Caco-2 (cell line): ENCODE data around the gene ADARB2. TPM values are rescaled to one million over a fixed set of nuclear protein-coding genes. Genes with fewer than 3 reads are reported as not detected.
"Not testable (repeated sequence)": the region's sequence is repeated elsewhere in the genome, so short reads cannot be mapped to it uniquely, and the experiment has no call there.

Source experiments
- BruUV-seq: library from RNA; stranded (reverse); fragments of 400-500 nt; replicated peaks from 2 replicates; lab custom pipeline; 2021; lab: Mats Ljungman, UMichigan
- CTCF ChIA-PET: fragments of 300-600 bp; sonication (Branson Sonifier 250); formaldehyde crosslinking; loops from one replicate; lab custom pipeline; 2022; ENCODE audit warnings: antibody characterized with exemption; lab: Charles Lee
- POLR2A ChIA-PET: fragments of 300-600 bp; sonication (Branson Sonifier 250); formaldehyde crosslinking; loops from one replicate; lab custom pipeline; 2022; ENCODE audit warnings: antibody characterized with exemption; lab: Charles Lee
- DNase-seq, 2 experiments: peaks; one replicate each; pipeline versions ENCODE4 v3.0.0 to v3.0.0-alpha.2; 2020 to 2022
- H3K27me3 ChIP-seq: replicated peaks from 2 replicates; pipeline ENCODE4 v1.6.0; 2011; ENCODE audit warnings: low read length; ENCODE audit not compliant: control insufficient read depth, insufficient read depth
- H3K36me3 ChIP-seq: 2 replicates; pipeline ENCODE4 v1.5.1; 2011; ENCODE audit warnings: low read length; ENCODE audit not compliant: control insufficient read depth, insufficient read depth
- H3K4me1 ChIP-seq: fragments of 250-450 bp; sonication (Bioruptor Pico); 2 replicates; pipeline ENCODE4 v1.5.1; 2020; ENCODE audit warnings: mild to moderate bottlenecking
- H3K4me3 ChIP-seq: 2 replicates; pipeline ENCODE4 v1.5.1; 2011; ENCODE audit warnings: low read depth, mild to moderate bottlenecking, control low read depth, low read length
- H3K9me3 ChIP-seq: fragments of 250-450 bp; sonication (Bioruptor Pico); 2 replicates; pipeline ENCODE4 v1.5.1; 2020; ENCODE audit warnings: mild to moderate bottlenecking, moderate library complexity
- H3K27ac Mint-ChIP-seq: one replicate; pipeline ENCODE4 v1.8.0; 2022; ENCODE audit warnings: mixed read lengths; ENCODE audit not compliant: unreplicated experiment
- H3K27me3 Mint-ChIP-seq: one replicate; pipeline ENCODE4 v1.8.0; 2022; ENCODE audit warnings: mixed read lengths; ENCODE audit not compliant: insufficient read depth, unreplicated experiment
- H3K36me3 Mint-ChIP-seq: one replicate; pipeline ENCODE4 v1.8.0; 2022; ENCODE audit warnings: mild to moderate bottlenecking, mixed read lengths; ENCODE audit not compliant: insufficient read depth, unreplicated experiment
- H3K4me1 Mint-ChIP-seq: one replicate; pipeline ENCODE4 v1.8.0; 2022; ENCODE audit warnings: low read depth, mixed read lengths; ENCODE audit not compliant: unreplicated experiment
- H3K4me3 Mint-ChIP-seq: one replicate; pipeline ENCODE4 v1.8.0; 2022; ENCODE audit warnings: mild to moderate bottlenecking, moderate library complexity, mixed read lengths; ENCODE audit not compliant: unreplicated experiment
- H3K9me3 Mint-ChIP-seq: one replicate; pipeline ENCODE4 v1.8.0; 2022; ENCODE audit warnings: mixed read lengths; ENCODE audit not compliant: unreplicated experiment
- intact Hi-C: fragments of 100-400 bp; cut with micrococcal nuclease; formaldehyde crosslinking; loops from one replicate; pipeline ENCODE4 v1.10.0; 2022; ENCODE audit not compliant: unreplicated experiment
- total RNA-seq: library from RNA; stranded (reverse); gene quantifications from 2 replicates; pipeline ENCODE4 v1.2.3, GENCODE V29; 2022
- TF ChIP-seq, protein P1 (sequence below), 2 experiments: fragments of 200-600 bp in 1 of 2; IDR thresholded peaks; 1 replicate in 1 of 2; 2 replicates in 1 of 2; pipeline versions ENCODE4 v1.5.1 to v1.8.0; 2011 to 2022; ENCODE audit warnings: antibody characterized with exemption in 1 of 2, control low read depth in 1 of 2, inconsistent platforms in 1 of 2, low read depth in 1 of 2, low read length in 1 of 2, mild to moderate bottlenecking in 1 of 2, moderate library complexity in 1 of 2; ENCODE audit not compliant: insufficient read depth in 1 of 2, severe bottlenecking in 1 of 2, unreplicated experiment in 1 of 2

The ADARB2 gene
- total RNA-seq, 1 experiment from 2014 or later, result 0.27 TPM

DNA sequence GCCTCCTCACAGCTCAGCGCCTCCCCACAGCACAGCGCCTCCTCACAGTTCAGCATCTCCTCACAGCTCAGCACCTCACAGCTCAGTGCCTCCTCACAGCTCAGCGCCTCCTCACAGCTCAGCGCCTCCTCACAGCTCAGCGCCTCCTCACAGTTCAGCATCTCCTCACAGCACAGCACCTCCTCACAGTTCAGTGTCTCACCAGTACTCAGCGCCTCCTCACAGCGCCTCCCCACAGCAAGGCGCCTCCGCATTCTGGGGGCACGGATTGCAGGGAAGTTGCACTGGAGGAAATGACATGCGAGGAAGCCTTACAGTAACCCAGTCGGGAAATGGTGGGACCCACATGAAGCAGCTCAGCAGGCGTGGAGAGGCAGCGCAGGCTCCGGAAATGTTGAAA is 409.6 kb downstream of the ADARB2 start:
- Mint-ChIP-seq H3K9me3 (no peaks in the 10 kb centered on the region), H3K27ac (no peak overlapping the region), H3K36me3 (no peaks in the 10 kb centered on the region), H3K4me1 (peaks cover 16% of the 10 kb centered on the region), H3K27me3 (peaks cover 4% of the 10 kb centered on the region), H3K4me3 (no peak overlapping the region)
- intact Hi-C loops, result no loop called here
- H3K4me3 ChIP-seq, result no peak overlapping the region
- no peaks in the 10 kb centered on the region for H3K4me1 ChIP-seq
- BruUV-seq, result no TSS peak
- TF ChIP-seq, protein P1, sequence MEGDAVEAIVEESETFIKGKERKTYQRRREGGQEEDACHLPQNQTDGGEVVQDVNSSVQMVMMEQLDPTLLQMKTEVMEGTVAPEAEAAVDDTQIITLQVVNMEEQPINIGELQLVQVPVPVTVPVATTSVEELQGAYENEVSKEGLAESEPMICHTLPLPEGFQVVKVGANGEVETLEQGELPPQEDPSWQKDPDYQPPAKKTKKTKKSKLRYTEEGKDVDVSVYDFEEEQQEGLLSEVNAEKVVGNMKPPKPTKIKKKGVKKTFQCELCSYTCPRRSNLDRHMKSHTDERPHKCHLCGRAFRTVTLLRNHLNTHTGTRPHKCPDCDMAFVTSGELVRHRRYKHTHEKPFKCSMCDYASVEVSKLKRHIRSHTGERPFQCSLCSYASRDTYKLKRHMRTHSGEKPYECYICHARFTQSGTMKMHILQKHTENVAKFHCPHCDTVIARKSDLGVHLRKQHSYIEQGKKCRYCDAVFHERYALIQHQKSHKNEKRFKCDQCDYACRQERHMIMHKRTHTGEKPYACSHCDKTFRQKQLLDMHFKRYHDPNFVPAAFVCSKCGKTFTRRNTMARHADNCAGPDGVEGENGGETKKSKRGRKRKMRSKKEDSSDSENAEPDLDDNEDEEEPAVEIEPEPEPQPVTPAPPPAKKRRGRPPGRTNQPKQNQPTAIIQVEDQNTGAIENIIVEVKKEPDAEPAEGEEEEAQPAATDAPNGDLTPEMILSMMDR (IDR thresholded peaks at IDR 0.05; ENCODE audit: insufficient read depth in 1 of 2, low read depth in 1 of 2, low read length in 1 of 2, severe bottlenecking in 1 of 2, unreplicated experiment in 1 of 2), result no peak
- POLR2A ChIA-PET, result no interaction called here
- CTCF ChIA-PET, result no interaction called here
- H3K27me3 ChIP-seq, result no peaks in the 10 kb centered on the region; the same call in 1 of the 2 replicates
- no peaks in the 10 kb centered on the region for H3K9me3 ChIP-seq
- H3K36me3 ChIP-seq, result no peaks in the 10 kb centered on the region
- no peak for DNase-seq

DNA sequence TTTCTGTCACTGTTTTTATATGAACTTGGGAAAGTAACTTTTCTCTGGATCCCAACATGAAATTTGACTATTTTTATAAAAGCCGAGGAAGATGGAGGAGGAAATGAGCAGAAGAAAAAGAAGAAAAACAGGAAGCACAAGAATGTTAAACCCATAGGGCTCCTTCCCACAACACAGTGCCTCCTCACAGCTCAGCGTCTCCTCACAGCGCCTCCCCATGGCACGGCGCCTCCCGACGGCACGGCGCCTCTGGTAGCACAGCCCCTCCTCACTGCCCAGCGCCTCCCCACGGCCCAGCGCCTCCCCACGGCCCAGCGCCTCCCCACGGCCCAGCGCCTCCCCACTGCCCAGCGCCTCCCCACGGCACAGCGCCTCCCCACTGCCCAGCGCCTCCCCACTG is 410.8 kb downstream of the ADARB2 start:
- POLR2A ChIA-PET, BruUV-seq: not testable (repeated sequence)

DNA sequence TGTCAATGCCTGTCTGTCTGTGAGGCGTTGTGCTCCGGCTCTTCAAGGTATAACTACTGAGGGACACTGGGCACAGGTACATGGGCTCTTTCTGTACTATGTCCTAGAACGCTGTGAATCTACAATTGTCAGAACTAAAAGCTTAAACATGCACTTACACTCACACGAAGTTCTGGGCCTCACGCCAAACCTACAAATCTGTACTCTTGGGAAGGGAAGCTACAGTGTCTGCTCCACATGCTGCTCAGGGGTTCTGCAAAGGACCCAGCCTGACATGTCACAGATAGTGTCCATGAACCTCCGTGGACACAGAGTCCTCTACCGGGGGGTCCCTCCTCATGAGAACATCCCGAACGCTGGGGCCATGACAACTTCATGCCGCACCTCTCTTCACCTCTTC is 412.4 kb downstream of the ADARB2 start:
- Histone ChIP-seq H3K36me3 (no peaks in the 10 kb centered on the region), H3K4me3 (no peak overlapping the region), H3K4me1 (no peaks in the 10 kb centered on the region), H3K9me3 (no peaks in the 10 kb centered on the region), H3K27me3 (no peaks in the 10 kb centered on the region)
- CTCF ChIA-PET, result no interaction called here
- Mint-ChIP-seq H3K4me3 (no peak overlapping the region), H3K36me3 (no peaks in the 10 kb centered on the region), H3K27me3 (peaks cover 8% of the 10 kb centered on the region), H3K9me3 (no peaks in the 10 kb centered on the region), H3K4me1 (peaks cover 16% of the 10 kb centered on the region), H3K27ac (no peak overlapping the region)
- intact Hi-C loops, result no loop called here
- TF ChIP-seq, protein P1 (IDR thresholded peaks at IDR 0.05; ENCODE audit: insufficient read depth in 1 of 2, low read depth in 1 of 2, low read length in 1 of 2, severe bottlenecking in 1 of 2, unreplicated experiment in 1 of 2), result no peak
- no peak for DNase-seq
- POLR2A ChIA-PET, result no interaction called here
- BruUV-seq, result no TSS peak

More for the DNA sequence above, 410.8 kb downstream of the ADARB2 start:
- DNase-seq, H3K36me3 Mint-ChIP-seq, H3K27ac Mint-ChIP-seq, H3K9me3 ChIP-seq, CTCF ChIA-PET, H3K4me1 ChIP-seq, intact Hi-C loops, H3K9me3 Mint-ChIP-seq, H3K36me3 ChIP-seq, H3K4me3 Mint-ChIP-seq, H3K27me3 ChIP-seq, H3K4me3 ChIP-seq: not testable (repeated sequence)
- Mint-ChIP-seq H3K27me3 (peaks cover 12% of the 10 kb centered on the region), H3K4me1 (peaks cover 16% of the 10 kb centered on the region)

DNA sequence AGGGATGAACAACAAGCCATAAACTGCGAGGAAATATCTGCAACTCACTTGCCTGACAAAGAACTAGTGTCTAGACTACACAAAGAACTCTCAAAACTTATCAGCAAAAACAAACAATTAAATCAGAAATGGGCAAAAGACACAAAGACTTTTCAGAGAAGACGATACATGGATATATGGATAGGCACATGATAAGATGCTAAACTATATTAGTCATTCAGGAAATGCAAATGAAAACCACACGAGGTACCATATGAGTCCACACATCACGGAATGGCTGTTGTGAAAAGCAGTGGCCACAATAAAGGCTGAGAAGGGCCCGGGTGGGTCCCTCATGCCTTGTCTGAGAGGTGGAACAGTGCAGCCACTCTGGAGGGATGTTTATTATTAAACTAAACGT is 413.4 kb downstream of the ADARB2 start:
- intact Hi-C loops, result no loop called here
- no peaks in the 10 kb centered on the region for H3K4me1 ChIP-seq
- POLR2A ChIA-PET, result no interaction called here
- no peaks in the 10 kb centered on the region for H3K9me3 ChIP-seq
- Mint-ChIP-seq H3K9me3 (no peaks in the 10 kb centered on the region), H3K36me3 (no peaks in the 10 kb centered on the region), H3K27ac (no peak overlapping the region), H3K27me3 (peaks cover 8% of the 10 kb centered on the region), H3K4me1 (peaks cover 16% of the 10 kb centered on the region), H3K4me3 (no peak overlapping the region)
- no peak overlapping the region for H3K4me3 ChIP-seq
- DNase-seq, result no peak
- no peaks in the 10 kb centered on the region for H3K36me3 ChIP-seq
- BruUV-seq, result no TSS peak
- TF ChIP-seq, protein P1 (IDR thresholded peaks at IDR 0.05; ENCODE audit: insufficient read depth in 1 of 2, low read depth in 1 of 2, low read length in 1 of 2, severe bottlenecking in 1 of 2, unreplicated experiment in 1 of 2), result no peak
- no peaks in the 10 kb centered on the region for H3K27me3 ChIP-seq
- CTCF ChIA-PET, result no interaction called here
